CD8-positive, alpha-beta memory T cell (primary cell): Measurements from ENCODE around the gene PLEKHG2. TPM values are rescaled to one million over a fixed set of nuclear protein-coding genes. Genes with fewer than 3 reads are reported as not detected.

Source experiments
- CTCF ChIA-PET: fragments of 350-600 bp; sonication (Branson Sonifier 250); formaldehyde crosslinking; loops from one replicate; lab custom pipeline; 2021; ENCODE audit warnings: antibody characterized with exemption; lab: Charles Lee
- POLR2A ChIA-PET: fragments of 350-600 bp; sonication (Branson Sonifier 250); formaldehyde crosslinking; loops from one replicate; lab custom pipeline; 2021; ENCODE audit warnings: antibody characterized with exemption; lab: Charles Lee
- DNase-seq, 5 donors: peaks; one replicate each; pipeline versions ENCODE4 v3.0.0 to v3.0.0-alpha.2; 2020 to 2022; ENCODE audit warnings: mixed read lengths in 1 of 5
- H3K27ac ChIP-seq: one replicate; pipeline ENCODE4 v1.7.0; 2013; ENCODE audit warnings: low read depth, mild to moderate bottlenecking, low read length, moderate library complexity
- H3K27me3 ChIP-seq: 2 replicates; pipeline ENCODE4 v1.7.0; 2013; ENCODE audit warnings: low read length, mild to moderate bottlenecking; ENCODE audit not compliant: insufficient read depth, poor library complexity, severe bottlenecking
- H3K36me3 ChIP-seq: 2 replicates; pipeline ENCODE4 v1.7.0; 2013; ENCODE audit warnings: mild to moderate bottlenecking, low read length, moderate library complexity; ENCODE audit not compliant: insufficient read depth
- H3K4me1 ChIP-seq: 2 replicates; pipeline ENCODE4 v1.7.0; 2013; ENCODE audit warnings: mild to moderate bottlenecking, low read length, moderate library complexity; ENCODE audit not compliant: insufficient read depth
- H3K4me3 ChIP-seq: 2 replicates; pipeline ENCODE4 v1.7.0; 2013; ENCODE audit warnings: mild to moderate bottlenecking, low read length
- H3K9me3 ChIP-seq: 2 replicates; pipeline ENCODE4 v1.7.0; 2013; ENCODE audit warnings: mild to moderate bottlenecking, low read length
- H3K27ac Mint-ChIP-seq, 8 donors: one replicate each; pipeline ENCODE4 v1.8.0; 2020 to 2021; ENCODE audit warnings: mixed read lengths in 8 of 8, mild to moderate bottlenecking in 6 of 8, inconsistent platforms in 3 of 8, moderate library complexity in 3 of 8
- H3K27me3 Mint-ChIP-seq, 2 donors: one replicate each; pipeline ENCODE4 v1.8.0; 2020 to 2021; ENCODE audit warnings: mixed read lengths in 2 of 2, mild to moderate bottlenecking in 1 of 2, moderate library complexity in 1 of 2
- H3K36me3 Mint-ChIP-seq, 3 donors: one replicate each; pipeline ENCODE4 v1.8.0; 2020 to 2021; ENCODE audit warnings: mixed read lengths in 3 of 3, inconsistent platforms in 1 of 3, mild to moderate bottlenecking in 1 of 3
- H3K4me1 Mint-ChIP-seq, 3 donors: one replicate each; pipeline ENCODE4 v1.8.0; 2020 to 2021; ENCODE audit warnings: mixed read lengths in 3 of 3, inconsistent platforms in 1 of 3, mild to moderate bottlenecking in 1 of 3
- H3K4me3 Mint-ChIP-seq, 7 donors: one replicate each; pipeline ENCODE4 v1.8.0; 2020 to 2021; ENCODE audit warnings: mixed read lengths in 7 of 7, mild to moderate bottlenecking in 6 of 7, moderate library complexity in 4 of 7, inconsistent platforms in 2 of 7
- H3K9me3 Mint-ChIP-seq, 5 donors: one replicate each; pipeline ENCODE4 v1.8.0; 2020 to 2022; ENCODE audit warnings: mixed read lengths in 5 of 5, mild to moderate bottlenecking in 3 of 5, moderate library complexity in 2 of 5, inconsistent platforms in 1 of 5
- polyA plus RNA-seq: library from polyadenylated mRNA; unstranded; fragments of 300-500 nt; fragmentation: Illumina TruSeq; gene quantifications from one replicate; pipeline ENCODE4 v1.2.3, GENCODE V29; 2021
- total RNA-seq, 2 experiments: library from RNA; stranded (reverse); gene quantifications; one replicate each; pipeline ENCODE4 v1.2.3, GENCODE V29; 2021

Gene PLEKHG2, protein sequence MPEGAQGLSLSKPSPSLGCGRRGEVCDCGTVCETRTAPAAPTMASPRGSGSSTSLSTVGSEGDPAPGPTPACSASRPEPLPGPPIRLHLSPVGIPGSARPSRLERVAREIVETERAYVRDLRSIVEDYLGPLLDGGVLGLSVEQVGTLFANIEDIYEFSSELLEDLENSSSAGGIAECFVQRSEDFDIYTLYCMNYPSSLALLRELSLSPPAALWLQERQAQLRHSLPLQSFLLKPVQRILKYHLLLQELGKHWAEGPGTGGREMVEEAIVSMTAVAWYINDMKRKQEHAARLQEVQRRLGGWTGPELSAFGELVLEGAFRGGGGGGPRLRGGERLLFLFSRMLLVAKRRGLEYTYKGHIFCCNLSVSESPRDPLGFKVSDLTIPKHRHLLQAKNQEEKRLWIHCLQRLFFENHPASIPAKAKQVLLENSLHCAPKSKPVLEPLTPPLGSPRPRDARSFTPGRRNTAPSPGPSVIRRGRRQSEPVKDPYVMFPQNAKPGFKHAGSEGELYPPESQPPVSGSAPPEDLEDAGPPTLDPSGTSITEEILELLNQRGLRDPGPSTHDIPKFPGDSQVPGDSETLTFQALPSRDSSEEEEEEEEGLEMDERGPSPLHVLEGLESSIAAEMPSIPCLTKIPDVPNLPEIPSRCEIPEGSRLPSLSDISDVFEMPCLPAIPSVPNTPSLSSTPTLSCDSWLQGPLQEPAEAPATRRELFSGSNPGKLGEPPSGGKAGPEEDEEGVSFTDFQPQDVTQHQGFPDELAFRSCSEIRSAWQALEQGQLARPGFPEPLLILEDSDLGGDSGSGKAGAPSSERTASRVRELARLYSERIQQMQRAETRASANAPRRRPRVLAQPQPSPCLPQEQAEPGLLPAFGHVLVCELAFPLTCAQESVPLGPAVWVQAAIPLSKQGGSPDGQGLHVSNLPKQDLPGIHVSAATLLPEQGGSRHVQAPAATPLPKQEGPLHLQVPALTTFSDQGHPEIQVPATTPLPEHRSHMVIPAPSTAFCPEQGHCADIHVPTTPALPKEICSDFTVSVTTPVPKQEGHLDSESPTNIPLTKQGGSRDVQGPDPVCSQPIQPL (N-terminal part only)
- total RNA-seq (10 to 100 TPM; 35.2 to 36.4 TPM), polyA plus RNA-seq (4.0 TPM)

GRCh38 chr19:39412100-39412866 is at the start of gene PLEKHG2:
PLEKHG2 (plus strand) TSS chr19:39412669; CDS start chr19:39414087, 1,418 bp downstream.
- Histone ChIP-seq H3K27me3 (no peaks in the 10 kb centered on the region), H3K27ac (peak within 1 kb of the TSS; percentile 97), H3K36me3 (peaks cover 14% of the 10 kb centered on the region), H3K4me1 (peaks cover 28% of the 10 kb centered on the region), H3K9me3 (no peaks in the 10 kb centered on the region), H3K4me3 (peak within 1 kb of the TSS; percentile 93)
- ChIA-PET CTCF (interaction anchor here (0.9 to 2.3 kb wide), 14 partner anchors 12 to 290 kb away, joined by 3 to 207 read pairs (median 6); partner anchors contain the start of genes EID2B, GMFG, MED29 and PAF1), POLR2A (interaction anchor here (0.5 to 2.3 kb wide), 11 partner anchors 9 to 120 kb away, joined by 3 to 48 read pairs (median 6); partner anchors contain the start of genes EID2B, GMFG, MED29 and PAF1)
- peaks cover 0 to 32% of the 10 kb centered on the region in 2 donors for H3K27me3 Mint-ChIP-seq
- peak within 1 kb of the TSS; percentile 89 to 96 (median 92) for H3K4me3 Mint-ChIP-seq
- peaks cover 0 to 15% (median 6%) of the 10 kb centered on the region in 5 donors for H3K9me3 Mint-ChIP-seq
- H3K4me1 Mint-ChIP-seq, result peaks cover 39 to 50% (median 46%) of the 10 kb centered on the region in 3 donors
- peaks cover 13 to 52% (median 14%) of the 10 kb centered on the region in 3 donors for H3K36me3 Mint-ChIP-seq
- peak; percentile 93 to 99 (median 97) for DNase-seq
- peak within 1 kb of the TSS; percentile 96 to 100 (median 98) for H3K27ac Mint-ChIP-seq

GRCh38 chr19:39362682-39363657 is 49.5 kb upstream of the PLEKHG2 start:
- Histone ChIP-seq H3K27me3 (no peaks in the 10 kb centered on the region), H3K4me1 (no peaks in the 10 kb centered on the region), H3K36me3 (peaks cover 12% of the 10 kb centered on the region), H3K9me3 (no peaks in the 10 kb centered on the region), H3K27ac (no peak overlapping the region), H3K4me3 (no peak overlapping the region)
- Mint-ChIP-seq H3K4me1 (peaks cover 0 to 3% (median 3%) of the 10 kb centered on the region in 3 donors), H3K27ac (peak overlapping the region in 4 of 8 donors; percentile 12 to 91 (median 76)), H3K27me3 (no peaks in the 10 kb centered on the region), H3K9me3 (no peaks in the 10 kb centered on the region), H3K4me3 (no peak overlapping the region), H3K36me3 (peaks cover 0 to 77% (median 14%) of the 10 kb centered on the region in 3 donors)
- ChIA-PET POLR2A (no interaction called here), CTCF (interaction anchor here (1.1 to 1.5 kb wide), 2 partner anchors 17 to 49 kb away, joined by 3 read pairs; no protein-coding TSS in a partner anchor)
- DNase-seq, result no peak

- no peaks in the 10 kb centered on the region for H3K27me3 ChIP-seq
- H3K36me3 Mint-ChIP-seq, result peaks cover 0 to 74% (median 18%) of the 10 kb centered on the region in 3 donors
- peak overlapping the region in 1 of 7 donors; percentile 32 for H3K4me3 Mint-ChIP-seq
- no peak for DNase-seq
- POLR2A ChIA-PET, result no interaction called here
- H3K27ac Mint-ChIP-seq, result peak overlapping the region in 2 of 8 donors; percentile 26 to 74
- H3K27ac ChIP-seq, result no peak overlapping the region
- H3K4me3 ChIP-seq, result no peak overlapping the region
- H3K36me3 ChIP-seq, result peaks cover 9% of the 10 kb centered on the region
- H3K9me3 Mint-ChIP-seq, result no peaks in the 10 kb centered on the region
- H3K9me3 ChIP-seq, result no peaks in the 10 kb centered on the region
- peaks cover 0 to 3% (median 3%) of the 10 kb centered on the region in 3 donors for H3K4me1 Mint-ChIP-seq
- H3K27me3 Mint-ChIP-seq, result no peaks in the 10 kb centered on the region
- CTCF ChIA-PET, result no interaction called here
- H3K4me1 ChIP-seq, result no peaks in the 10 kb centered on the region
Measured at GRCh38 chr19:39363901-39364457, 48.5 kb upstream of the PLEKHG2 start.

GRCh38 chr19:39365531-39365930 is 46.9 kb upstream of the PLEKHG2 start:
- Histone ChIP-seq H3K4me1 (no peaks in the 10 kb centered on the region), H3K4me3 (no peak overlapping the region), H3K27ac (no peak overlapping the region), H3K27me3 (no peaks in the 10 kb centered on the region), H3K36me3 (peaks cover 14% of the 10 kb centered on the region), H3K9me3 (no peaks in the 10 kb centered on the region)
- H3K4me3 Mint-ChIP-seq, result no peak overlapping the region
- H3K4me1 Mint-ChIP-seq, result peaks cover 0 to 3% (median 3%) of the 10 kb centered on the region in 3 donors
- ChIA-PET POLR2A (no interaction called here), CTCF (no interaction called here)
- H3K27me3 Mint-ChIP-seq, result no peaks in the 10 kb centered on the region
- H3K27ac Mint-ChIP-seq, result peak overlapping the region in 1 of 8 donors; percentile 5
- no peak for DNase-seq
- H3K36me3 Mint-ChIP-seq, result peaks cover 0 to 76% (median 10%) of the 10 kb centered on the region in 3 donors
- H3K9me3 Mint-ChIP-seq, result no peaks in the 10 kb centered on the region

DNA sequence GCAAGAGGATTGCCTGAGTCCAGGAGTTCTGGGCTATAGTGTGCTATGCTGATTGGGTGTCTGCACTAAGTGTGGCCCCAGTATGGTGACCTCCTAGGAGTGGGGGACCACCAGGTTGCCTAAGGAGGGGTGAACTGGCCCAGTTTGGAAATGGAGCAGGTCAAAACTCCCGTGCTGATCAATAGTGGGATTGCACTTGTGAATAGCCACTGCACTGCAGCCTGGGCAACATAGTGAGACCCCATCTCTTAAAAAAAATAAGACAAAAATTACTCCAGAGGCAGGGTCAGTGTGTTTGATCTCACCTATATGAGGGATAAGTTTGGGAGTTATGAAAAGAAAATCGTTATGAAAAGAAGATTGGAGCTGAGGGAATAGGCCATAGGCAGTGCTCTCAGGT is 43.3 kb upstream of the PLEKHG2 start:
- CTCF ChIA-PET, result no interaction called here
- no peak for DNase-seq
- POLR2A ChIA-PET, result no interaction called here
- Histone ChIP-seq H3K27ac (no peak overlapping the region), H3K4me1 (no peaks in the 10 kb centered on the region), H3K9me3 (no peaks in the 10 kb centered on the region), H3K4me3 (no peak overlapping the region), H3K27me3 (no peaks in the 10 kb centered on the region), H3K36me3 (peaks cover 15% of the 10 kb centered on the region)
- peaks cover 2 to 3% (median 3%) of the 10 kb centered on the region in 3 donors for H3K4me1 Mint-ChIP-seq
- H3K27me3 Mint-ChIP-seq, result no peaks in the 10 kb centered on the region
- H3K4me3 Mint-ChIP-seq, result no peak overlapping the region
- peaks cover 0 to 73% (median 12%) of the 10 kb centered on the region in 3 donors for H3K36me3 Mint-ChIP-seq
- H3K9me3 Mint-ChIP-seq, result no peaks in the 10 kb centered on the region
- H3K27ac Mint-ChIP-seq, result peak overlapping the region in 1 of 8 donors; percentile 17

- Mint-ChIP-seq H3K9me3 (no peaks in the 10 kb centered on the region), H3K4me1 (peaks cover 2 to 3% (median 3%) of the 10 kb centered on the region in 3 donors), H3K27me3 (no peaks in the 10 kb centered on the region), H3K4me3 (no peak overlapping the region), H3K27ac (peak overlapping the region in 1 of 8 donors; percentile 76), H3K36me3 (peaks cover 0 to 74% (median 9%) of the 10 kb centered on the region in 3 donors)
- POLR2A ChIA-PET, result no interaction called here
- Histone ChIP-seq H3K36me3 (peaks cover 16% of the 10 kb centered on the region), H3K9me3 (no peaks in the 10 kb centered on the region), H3K4me3 (no peak overlapping the region), H3K27ac (no peak overlapping the region), H3K4me1 (no peaks in the 10 kb centered on the region), H3K27me3 (no peaks in the 10 kb centered on the region)
- CTCF ChIA-PET, result no interaction called here
- DNase-seq, result no peak
Measured at GRCh38 chr19:39370735-39371134, 41.7 kb upstream of the PLEKHG2 start.
